CD4-positive, alpha-beta T cell treated with Interleukin-4 for 1 hour (primary cell): ENCODE data around the gene ENDOU.

Experiments
- DNase-seq, 2 donors: peaks; one replicate each; pipeline ENCODE4 v3.0.0-alpha.2; 2020 to 2022

ENDOU gene

DNA sequence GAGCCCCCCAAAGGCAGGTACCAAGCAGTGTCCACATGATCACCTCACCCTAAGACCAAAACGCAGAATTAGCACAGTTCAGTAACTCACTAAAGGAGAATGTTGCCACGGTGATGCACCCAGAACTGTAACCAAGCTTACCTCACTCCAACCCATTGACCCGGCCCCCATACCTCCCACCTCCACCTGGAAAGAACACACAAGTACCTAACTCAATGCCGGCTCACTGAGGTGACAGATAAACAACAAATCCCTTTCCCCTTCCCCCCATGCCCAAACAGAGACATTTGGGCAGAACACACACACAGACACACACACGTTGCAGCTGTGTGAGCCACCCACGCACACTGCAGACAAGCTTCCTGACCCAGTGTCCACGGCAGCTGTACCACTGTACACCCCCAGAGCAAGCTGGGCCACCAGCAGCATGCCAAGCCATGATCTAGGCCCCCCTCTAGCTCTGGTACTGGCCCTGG is 32.1 kb upstream of the ENDOU start:
- DNase-seq = no peak

DNA sequence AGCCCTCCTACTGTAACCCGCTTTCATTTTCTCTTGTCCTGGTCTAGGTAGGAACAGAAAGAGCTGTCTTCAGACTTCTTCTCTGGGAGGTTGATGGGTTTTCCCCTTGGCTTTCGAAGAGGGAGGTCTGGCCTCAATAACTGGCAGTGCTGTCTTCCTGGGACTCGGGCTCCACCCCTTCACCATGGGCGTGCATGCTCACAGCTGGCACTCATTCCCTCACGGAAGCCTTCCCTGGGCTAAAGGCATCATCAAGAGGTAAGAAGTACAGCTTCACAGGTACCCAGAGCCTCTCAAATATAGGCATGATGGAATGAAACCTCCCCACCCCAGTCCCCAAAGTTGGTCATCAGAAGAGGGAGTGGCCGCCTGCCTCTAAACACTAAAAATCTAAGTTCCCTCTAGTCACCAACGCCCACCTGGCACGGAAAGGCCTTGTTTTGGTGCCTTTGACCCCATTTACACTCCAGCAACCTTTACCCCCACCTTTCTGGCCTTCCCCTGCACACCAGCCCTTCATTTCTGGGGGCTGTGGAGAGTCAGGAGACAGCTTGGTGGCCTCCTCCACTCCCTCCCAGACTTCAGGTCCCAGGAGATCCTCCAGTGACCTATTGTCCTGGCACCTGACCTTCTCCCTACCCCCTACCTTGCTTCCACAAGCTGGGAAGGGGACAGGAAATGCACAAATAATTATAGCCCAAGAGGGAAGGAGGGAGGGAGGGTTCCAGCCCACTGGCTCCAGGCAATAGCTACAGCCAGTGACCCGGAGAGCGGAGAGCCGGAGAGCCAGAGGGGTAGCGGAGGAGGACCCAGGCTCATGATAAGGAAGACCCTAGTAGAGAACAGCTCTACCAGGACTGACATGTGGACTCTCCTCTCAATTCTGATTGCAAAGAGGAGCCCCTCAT is 30.6 kb upstream of the ENDOU start:
- peak in 1 of 2 donors; percentile 33 for DNase-seq

DNA sequence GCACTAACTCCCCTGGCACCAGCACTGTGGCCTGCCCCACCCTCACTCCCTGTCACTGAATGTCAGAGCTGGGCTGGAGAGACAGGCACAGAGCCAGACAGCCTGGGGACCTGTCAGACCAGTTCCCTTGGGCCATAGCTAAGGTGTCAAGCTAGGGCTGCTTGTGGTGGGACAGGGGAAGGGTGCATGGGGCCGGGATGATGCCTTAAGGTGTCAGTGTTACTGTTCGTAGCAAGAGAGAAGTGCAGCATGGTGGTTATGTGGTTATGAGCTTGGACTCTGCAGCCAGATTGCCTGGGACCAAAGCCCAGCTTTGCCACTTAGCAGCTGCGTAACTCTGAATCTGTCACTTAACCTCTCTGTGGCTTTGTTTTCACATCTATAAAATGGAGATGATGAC is 29.6 kb upstream of the ENDOU start:
- no peak for DNase-seq

DNA sequence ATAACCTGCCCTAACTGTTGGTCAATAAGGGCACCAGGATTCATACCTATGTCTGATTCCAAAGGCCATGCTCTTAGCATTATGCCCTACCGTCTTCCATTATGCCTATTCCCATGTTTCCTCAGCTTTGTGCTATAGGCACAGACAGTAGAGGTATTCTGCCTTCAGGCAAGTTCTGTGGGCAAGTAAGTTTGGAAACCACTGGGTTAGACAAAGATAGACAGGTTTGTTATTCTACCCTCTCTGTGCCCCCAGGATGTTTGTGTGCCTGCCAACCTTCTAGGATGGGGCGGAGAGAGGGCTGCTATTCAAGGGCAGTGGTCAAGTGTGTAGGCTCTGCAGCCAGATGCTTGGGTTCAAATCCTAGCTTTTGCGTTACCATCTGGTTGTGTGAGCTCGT is 28.8 kb upstream of the ENDOU start:
- no peak for DNase-seq

DNA sequence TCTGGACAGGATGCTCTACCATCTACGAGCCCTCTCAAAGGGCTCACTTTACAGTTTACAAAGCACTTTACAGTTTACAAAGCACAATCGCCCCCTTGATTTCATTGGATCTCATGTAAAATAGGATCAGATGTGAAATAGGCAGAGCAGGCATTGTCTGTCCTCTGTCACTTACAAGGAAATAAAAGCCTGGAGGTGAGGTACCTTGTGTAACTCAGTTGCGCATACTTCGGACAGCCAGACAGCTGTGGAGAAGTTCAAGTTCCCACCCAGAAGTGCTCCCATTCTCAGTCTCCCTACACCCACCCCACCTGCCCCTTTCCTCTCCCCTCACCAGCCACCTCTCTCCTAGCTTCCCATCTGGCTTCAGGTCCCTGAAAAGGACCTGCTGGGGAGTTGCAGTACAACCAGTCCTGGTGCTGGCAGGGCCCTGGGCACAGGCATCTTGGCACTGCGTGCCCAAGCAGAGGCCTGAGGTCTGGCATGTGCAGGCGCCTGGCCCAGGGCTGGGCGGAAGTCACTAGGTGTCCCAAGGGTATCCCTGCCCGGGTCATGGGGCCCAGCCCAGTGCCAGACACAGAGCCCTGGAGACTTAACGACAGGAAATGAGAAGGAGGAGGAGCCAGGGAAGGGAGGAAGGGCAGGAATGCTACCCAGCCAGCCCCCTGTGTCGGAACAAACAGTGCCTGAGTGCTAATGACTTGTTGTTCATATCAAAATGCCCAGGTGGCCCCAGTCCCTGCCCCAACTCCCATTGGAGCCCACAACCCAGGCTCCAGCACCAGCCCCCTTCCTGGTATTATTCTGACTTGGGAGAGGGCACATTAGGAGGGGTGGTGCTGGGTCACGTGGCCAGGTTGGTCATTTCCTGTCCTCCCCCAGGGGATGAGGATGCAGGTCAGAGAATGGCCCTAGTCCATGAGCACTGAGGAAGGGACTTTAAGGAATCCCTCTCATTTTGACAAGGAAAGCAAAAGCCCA is 28.0 kb upstream of the ENDOU start:
- DNase-seq = no peak

DNA sequence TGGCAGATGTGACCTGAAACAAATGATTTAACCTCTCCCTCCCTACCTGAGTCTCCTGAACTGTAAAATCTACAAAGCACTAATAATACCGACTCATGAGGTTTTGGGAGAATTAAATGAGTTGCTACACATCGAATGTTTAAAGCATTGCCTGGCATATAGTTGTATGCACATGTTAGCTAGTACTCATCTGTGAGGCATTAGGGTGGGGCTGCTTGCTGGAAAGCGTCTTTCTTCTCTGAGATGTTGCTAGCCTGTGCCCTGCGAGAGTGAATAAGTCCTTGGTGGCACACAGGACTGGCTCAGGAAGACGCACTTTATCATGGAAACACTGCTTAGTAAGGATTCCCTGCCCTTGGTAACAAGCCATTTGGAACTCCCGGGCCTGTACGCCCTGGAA is 27.3 kb upstream of the ENDOU start:
- DNase-seq = no peak

DNA sequence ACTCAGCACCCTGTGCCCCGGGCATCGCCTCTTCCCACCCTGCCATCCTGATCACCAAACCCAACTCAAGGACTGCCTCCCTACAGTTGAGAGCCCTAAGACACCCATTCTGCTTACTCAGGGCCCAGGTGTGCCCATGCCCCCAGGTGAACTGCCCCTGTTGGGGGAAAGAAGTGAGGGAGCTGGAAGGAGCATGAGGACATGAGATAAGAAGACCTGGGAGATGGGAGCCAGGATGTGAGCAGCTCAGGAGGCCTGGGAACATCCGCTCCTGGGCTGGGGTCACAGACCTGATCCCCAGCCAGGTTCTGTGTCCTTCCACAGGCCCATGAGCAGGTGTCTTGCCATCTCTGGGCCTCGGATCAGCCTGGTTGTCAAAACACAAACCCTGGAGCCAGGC is 26.8 kb upstream of the ENDOU start:
- no peak for DNase-seq

DNA sequence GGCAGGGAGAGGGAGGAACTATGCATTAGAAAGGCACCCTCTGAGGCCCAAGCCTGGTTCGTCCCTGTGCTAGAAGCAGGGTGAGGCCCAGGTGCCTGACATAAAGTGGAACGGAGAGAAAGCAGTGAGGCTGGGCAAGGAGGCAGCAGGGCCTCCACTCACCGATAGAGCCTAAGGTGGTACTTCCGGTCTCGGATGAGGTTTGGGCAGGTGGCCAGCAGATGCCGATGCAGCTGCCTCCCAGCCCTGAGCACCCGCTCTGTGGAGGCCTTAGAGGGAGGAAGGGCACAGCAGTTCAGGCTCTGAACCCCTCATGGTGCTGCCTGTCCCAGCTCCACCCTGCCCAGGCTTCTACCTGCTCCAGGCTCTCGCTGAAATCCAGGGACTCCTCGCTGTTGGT is 26.3 kb upstream of the ENDOU start:
- DNase-seq = no peak

DNA sequence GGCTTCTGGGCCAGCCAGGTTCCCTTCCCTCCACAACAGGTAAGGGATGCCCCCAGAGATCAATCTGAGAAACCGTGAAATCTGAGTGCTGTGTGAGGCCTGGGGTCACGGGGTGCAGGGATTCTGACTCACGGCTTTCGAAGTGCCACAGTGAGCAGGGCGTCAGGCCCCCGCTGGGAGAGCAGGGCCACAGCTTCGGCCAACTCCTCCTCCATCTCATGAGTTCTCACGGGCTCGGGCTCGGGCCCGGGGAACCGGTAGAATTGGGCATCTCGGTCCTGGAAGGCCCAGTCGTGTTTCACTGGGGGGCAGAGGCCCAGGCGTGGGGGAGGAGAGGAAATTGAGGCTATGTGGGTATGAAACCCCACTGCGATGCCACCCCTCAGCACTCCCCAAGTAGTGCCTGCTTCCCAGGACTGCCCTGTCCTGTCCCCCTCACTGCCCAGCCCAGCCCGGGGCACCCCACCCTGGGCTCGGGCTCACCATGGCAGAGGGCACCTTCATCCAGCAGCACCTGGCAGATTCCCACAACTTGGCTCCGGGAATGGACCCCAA is 25.7 kb upstream of the ENDOU start:
- no peak for DNase-seq

DNA sequence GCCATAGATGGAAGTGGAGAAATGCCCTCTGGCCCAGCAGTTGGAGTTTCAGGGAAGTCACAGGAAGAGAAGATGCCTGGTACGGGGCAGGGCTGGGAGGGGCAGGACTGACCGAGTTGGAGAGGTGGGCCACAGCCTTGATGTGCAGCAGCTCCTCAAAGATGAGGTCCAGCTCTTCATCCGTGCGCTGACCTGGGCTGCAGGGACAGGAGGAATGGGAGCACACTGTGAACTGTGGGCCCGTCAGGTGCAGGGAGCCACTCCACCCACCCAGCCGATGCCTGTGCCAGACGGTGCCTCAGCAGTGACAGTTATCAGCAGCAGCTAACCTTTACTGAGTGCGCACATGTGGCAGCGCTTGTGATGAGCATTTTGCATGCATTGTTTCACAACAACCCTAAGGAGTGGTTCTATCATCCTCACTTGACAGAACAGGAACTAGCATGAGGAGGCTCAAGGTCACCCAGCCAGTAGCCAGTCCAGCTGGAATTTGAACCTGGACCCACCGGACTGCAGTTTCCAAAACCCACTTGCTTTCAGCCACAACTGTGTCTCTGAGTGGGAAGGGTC is 25.0 kb upstream of the ENDOU start:
- DNase-seq = no peak

DNA sequence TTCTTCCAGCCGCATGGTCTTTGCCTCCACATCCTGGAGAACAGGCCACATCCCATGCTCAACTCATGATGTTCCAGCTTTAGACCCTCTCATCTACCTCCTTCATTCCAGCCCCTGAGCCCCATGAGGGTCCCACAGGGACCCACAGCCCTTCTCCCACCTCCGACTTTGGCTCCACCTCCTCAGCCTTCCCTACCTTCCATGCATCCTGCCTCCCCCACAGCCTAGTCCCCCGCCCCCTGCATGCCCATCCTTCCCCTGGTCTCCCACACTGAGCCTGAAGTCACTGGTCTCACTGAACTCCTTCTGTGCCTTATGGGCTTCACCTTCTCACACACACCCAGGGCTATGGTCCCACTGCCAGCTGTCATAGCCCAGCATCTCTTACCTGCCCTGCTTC is 23.6 kb upstream of the ENDOU start:
- DNase-seq = no peak

DNA sequence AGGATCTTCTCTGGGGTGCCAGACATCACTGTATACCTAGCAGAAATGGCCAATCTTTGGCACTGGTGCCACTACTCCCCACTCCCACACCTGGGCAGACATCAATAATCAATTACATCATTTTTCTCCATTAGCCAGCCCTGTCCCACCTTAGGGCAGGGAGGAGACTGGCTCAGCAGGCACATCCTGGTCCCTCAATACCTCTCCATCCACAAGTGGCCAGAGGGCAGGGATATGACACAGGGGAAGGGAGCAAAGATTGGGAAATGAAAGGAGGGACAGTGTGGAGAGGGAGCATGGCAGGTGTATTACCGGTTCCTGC is 23.2 kb upstream of the ENDOU start:
- DNase-seq = no peak

DNA sequence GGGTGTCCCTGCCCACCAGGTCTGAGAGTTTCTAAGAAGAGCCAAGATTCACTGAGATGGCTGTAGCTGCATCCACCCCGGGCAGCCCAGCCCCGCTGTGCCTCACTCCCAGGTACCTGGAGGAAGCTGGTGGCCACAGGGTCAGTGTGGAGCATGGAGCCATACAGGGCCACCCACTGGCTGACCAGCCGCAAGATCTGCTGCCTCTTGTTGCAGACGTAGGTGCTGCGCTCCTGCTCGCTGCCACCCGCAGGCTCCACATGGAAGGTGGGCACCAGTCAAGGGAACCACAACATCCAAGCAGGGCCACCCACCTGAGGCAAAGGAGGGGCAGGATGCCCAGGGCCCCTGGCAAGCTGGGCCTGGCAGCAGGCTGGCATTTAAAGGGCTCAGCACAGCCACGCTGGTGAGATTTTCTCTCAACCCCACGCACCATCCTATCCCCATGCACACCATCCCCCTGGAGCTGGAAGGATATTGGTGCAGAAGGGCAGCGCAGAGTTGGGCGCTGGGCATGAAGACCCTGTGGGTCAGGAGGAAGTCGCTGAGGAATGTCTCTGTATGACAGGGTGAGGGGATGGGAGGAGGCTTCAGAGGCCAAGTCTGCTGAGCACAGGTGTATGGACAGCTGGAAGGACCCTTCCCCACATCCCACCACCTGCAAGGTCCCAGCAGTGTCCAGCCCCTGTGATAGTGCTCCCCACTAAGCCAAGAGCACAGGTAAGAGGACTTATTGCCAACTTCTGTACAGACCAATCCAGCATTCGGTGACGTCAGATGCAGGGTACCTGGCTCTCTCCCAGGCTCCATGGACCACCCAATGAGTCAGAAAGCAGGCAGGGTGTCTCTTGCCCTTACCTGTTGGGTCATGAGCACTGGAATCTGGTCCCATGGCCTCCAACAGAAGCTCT is 22.6 kb upstream of the ENDOU start:
- DNase-seq = no peak

DNA sequence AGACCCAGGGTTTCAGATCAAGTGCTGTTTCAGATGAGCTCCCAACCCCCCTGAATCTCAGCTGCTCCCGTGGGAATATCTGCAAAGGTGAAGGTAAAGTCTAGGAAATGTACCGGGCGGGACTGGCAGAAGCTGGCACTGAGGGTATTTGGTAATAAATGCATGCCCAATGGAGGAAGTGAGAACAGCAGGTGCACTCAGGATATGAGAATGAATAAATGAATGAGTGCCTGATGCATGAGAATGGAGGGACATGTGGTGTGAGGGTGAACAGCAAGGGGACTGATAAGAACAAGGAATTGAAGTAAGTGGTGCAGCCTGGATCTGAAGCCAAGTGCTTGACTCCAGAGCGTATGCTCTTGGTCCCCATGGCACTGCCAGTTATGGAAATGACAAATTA is 21.8 kb upstream of the ENDOU start:
- no peak for DNase-seq

DNA sequence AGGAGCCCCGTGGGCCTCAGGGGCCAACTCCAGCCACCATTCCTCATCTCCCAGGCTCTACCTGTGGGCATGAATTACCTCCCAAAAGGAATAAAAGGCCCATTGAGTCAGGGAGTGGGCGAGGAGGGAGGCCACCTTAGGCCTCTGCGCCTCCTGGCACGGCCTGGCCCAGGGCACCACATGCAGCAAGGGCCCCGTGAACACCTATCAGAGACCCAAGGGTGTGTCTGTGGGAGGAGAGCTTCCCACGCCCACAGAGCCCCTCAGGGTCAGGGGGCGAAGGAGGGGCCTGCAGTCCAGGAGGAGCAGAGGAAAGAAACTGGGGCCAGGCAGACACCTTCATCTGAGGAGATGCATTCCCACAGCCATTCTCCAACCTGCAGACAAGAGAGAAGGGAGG is 21.2 kb upstream of the ENDOU start:
- DNase-seq = no peak

DNA sequence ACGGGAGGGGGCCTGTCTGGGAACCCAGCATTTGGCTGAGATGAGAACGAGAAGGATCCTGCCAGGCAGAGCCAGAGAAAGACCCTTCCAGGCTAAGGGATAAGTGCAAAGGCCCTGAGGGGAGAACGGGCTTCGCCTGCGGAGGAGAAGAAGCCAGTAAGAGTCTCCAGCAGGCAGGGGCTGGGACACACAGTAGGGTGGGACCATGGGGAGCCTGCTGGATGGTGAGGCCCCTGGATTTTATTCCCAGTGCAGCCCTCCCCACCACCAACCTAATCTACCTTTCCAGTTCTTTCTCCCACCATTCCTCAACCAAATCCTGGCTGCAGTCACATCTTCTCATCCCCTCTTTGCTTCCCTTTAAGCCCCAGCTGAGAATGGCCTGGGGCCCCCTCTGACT is 20.8 kb upstream of the ENDOU start:
- DNase-seq = no peak

DNA sequence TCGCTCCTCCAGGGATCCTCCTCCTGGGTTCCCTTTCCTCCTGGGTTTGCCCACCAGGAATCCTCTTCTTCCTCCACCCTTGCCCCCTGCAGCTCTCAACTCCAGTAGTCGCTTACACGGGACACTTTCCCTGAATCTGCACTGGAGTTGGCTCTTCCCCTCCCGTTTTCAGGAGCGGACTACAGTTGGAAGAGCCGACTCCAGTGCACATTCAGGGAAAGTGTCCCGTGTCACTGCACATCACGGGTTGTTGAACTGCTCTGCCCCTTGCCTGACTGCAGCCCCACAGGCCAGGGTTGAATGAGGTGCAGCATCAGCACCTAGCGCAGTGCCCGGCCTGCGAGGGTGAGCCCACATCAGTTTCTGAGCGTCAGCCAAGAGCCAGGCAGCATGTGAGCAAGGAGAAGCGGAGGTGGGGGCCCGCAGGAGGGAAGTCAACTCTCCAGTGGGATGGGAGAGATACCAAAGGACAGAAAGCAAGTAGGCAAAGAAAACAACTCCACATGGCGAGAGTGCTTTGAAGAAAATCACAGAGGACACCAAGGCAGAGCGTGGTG is 20.3 kb upstream of the ENDOU start:
- no peak for DNase-seq

DNA sequence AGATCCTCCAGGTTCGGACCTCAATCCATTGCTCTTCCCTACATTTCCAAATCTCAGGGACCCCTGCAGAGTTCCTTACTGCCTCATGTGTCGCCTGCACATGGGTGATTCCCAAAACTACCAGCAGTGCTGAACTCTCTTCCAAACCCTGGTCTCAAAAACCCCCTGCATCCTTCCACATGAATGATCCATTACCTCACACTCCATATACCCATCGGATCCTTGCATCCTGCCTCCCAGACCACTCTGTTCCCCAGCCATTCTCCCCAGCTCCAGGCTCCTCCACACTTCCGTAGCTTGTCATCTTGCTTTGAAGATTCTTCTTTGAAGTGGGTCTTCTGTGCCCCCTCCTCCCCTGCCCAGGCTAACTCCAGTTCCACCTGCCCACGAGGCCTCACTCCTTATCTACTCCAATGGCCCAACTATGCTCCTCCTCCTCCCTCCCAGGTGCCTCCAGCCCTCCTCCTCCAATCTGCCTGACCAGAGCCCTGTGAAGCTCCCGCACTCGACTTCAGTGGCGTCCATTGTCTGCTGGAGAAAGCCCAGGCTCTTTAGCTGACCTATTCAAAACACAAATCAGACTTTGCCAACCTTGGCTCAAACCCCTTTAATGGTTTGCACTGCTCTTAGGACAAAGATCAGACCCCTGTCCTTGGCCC is 19.6 kb upstream of the ENDOU start:
- no peak for DNase-seq

DNA sequence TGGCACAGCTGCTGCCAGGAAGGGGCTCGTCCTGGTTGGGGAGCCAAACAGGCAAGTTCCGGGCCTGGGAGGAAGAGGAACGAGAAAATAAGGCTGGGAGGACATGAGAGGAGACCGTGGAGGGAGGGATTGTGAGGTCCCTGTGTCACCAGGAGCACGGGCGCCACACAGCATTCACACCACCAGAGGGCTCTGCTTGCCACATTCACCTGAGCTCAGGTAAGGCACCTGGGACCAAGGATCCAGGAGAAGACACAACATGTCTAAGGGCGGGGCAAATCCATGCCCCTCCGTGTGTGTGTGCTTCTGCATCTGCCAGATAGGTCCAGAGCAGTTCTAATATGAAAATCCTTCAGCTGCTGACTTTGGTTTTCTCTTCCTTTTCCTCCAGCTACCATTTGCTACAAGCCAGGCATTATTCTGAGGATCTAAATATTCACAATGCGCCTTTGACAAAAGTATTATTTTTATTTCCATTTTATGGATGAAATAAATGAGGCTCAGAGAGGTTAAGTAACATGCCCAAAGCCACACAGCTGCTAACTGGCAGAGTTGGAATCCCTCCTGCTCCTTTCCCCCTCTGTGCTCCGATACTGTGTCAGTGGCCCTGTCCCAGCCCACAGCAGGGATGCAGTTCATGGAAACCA is 18.8 kb upstream of the ENDOU start:
- peak; percentile 70 to 73 for DNase-seq

DNA sequence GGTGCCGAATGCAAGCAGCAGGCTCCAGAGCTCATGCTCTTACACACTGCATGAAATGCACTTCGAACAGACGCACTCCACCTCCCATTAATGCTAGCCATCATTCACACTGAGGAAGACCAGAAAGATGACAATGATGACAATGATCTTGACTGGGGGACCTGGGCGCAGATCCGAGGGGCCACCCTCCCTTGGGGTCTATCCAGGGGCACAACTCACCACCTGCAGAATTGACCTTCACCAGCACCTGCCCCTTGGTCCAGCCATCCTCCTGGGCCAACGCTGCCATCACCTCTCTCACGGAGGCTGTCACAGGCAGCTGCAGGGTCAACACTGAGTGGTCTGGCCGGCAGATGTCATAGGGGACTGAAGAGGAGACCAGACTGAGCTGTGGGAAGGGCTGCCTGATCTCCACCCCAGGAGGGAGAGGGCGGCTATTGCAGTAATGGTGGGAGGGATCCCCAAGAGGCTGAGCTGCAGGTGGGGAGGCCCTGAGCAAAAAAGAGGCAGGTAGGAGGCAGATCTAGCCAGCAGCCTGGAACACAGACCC is 18.1 kb upstream of the ENDOU start:
- no peak for DNase-seq
